ENCODE data around the gene BEND3.

- TF ChIP-seq, protein P1, sequence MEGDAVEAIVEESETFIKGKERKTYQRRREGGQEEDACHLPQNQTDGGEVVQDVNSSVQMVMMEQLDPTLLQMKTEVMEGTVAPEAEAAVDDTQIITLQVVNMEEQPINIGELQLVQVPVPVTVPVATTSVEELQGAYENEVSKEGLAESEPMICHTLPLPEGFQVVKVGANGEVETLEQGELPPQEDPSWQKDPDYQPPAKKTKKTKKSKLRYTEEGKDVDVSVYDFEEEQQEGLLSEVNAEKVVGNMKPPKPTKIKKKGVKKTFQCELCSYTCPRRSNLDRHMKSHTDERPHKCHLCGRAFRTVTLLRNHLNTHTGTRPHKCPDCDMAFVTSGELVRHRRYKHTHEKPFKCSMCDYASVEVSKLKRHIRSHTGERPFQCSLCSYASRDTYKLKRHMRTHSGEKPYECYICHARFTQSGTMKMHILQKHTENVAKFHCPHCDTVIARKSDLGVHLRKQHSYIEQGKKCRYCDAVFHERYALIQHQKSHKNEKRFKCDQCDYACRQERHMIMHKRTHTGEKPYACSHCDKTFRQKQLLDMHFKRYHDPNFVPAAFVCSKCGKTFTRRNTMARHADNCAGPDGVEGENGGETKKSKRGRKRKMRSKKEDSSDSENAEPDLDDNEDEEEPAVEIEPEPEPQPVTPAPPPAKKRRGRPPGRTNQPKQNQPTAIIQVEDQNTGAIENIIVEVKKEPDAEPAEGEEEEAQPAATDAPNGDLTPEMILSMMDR (IDR thresholded peaks at IDR 0.05) = no peak
- TF ChIP-seq POLR2A (IDR thresholded peaks at IDR 0.05) = no peak
Measured at GRCh38 chr6:107107791-107108190, 7.5 kb downstream of the BEND3 start.

Data from Peyer's patch (tissue), 4 donors.